Tibial artery (tissue), 4 donors: ENCODE data around the gene KIF14.

ENCODE experiments used
- DNase-seq, 2 donors: peaks; one replicate each; pipeline ENCODE4 v3.0.0-alpha.2; 2019
- H3K27ac ChIP-seq, 2 donors: fragments of 200-600 bp; sonication (generic) in 1 of 2; 1 replicate in 1 of 2; 2 replicates in 1 of 2; pipeline ENCODE4 v1.5.1; 2018 to 2019; ENCODE audit warnings: mild to moderate bottlenecking in 1 of 2
- H3K27me3 ChIP-seq, 2 donors: fragments of 200-600 bp; sonication (generic) in 1 of 2; one replicate each; pipeline versions ENCODE4 v1.5.1 to v1.6.0; 2016 to 2019
- H3K36me3 ChIP-seq, 3 donors: fragments of 200-600 bp; sonication (generic) in 2 of 3; one replicate each; pipeline ENCODE4 v1.5.1; 2016 to 2019; ENCODE audit warnings: mild to moderate bottlenecking in 2 of 3
- H3K4me1 ChIP-seq, 4 donors: fragments of 200-600 bp; sonication (generic) in 2 of 4; 1 replicate in 3 of 4; 2 replicates in 1 of 4; pipeline ENCODE4 v1.5.1; 2016 to 2019
- H3K4me3 ChIP-seq, 2 donors: fragments of 200-600 bp; sonication (generic) in 1 of 2; 1 replicate in 1 of 2; 2 replicates in 1 of 2; pipeline ENCODE4 v1.5.1; 2018 to 2019; ENCODE audit warnings: mild to moderate bottlenecking in 2 of 2
- H3K9me3 ChIP-seq, 3 donors: fragments of 200-600 bp; sonication (generic) in 1 of 3; one replicate each; pipeline ENCODE4 v1.5.1; 2016 to 2019
- intact Hi-C: fragments of 100-400 bp; cut with DNase I; formaldehyde crosslinking; loops from one replicate; pipeline ENCODE4 v1.15.0; 2023; ENCODE audit warnings: low total_unique reads
- TF ChIP-seq, protein P1 (sequence below), 2 experiments: fragments of 200-600 bp in 1 of 2; fragments of 450-650 bp in 1 of 2; IDR thresholded peaks; one replicate each; pipeline ENCODE4 v1.5.1; 2017 to 2019; ENCODE audit warnings: antibody characterized with exemption in 2 of 2, mild to moderate bottlenecking in 1 of 2, moderate library complexity in 1 of 2

Gene KIF14

DNA sequence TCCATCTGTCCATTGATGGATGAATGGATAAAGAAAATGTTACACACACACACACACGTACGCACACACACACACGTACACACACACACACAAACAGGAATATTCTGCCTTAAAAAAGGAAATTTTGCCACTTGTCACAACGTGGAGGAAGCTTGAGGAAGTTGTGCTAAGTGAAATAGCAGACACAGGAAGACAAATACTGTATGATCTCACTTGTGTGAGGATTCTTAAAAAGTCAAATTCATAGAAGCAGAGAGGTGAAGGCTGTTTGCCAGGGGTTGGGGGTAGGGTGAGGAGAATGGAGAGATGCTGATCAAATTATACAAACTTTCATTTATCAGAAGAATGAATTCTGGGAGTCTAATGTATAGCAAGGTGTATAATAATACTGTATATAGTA, 73.2 kb downstream of the KIF14 start:
- H3K4me1 ChIP-seq, result peaks cover 0 to 5% (median 0%) of the 10 kb centered on the region in 4 donors
- TF ChIP-seq, protein P1, sequence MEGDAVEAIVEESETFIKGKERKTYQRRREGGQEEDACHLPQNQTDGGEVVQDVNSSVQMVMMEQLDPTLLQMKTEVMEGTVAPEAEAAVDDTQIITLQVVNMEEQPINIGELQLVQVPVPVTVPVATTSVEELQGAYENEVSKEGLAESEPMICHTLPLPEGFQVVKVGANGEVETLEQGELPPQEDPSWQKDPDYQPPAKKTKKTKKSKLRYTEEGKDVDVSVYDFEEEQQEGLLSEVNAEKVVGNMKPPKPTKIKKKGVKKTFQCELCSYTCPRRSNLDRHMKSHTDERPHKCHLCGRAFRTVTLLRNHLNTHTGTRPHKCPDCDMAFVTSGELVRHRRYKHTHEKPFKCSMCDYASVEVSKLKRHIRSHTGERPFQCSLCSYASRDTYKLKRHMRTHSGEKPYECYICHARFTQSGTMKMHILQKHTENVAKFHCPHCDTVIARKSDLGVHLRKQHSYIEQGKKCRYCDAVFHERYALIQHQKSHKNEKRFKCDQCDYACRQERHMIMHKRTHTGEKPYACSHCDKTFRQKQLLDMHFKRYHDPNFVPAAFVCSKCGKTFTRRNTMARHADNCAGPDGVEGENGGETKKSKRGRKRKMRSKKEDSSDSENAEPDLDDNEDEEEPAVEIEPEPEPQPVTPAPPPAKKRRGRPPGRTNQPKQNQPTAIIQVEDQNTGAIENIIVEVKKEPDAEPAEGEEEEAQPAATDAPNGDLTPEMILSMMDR (IDR thresholded peaks at IDR 0.05), result no peak
- intact Hi-C loops, result no loop called here

DNA sequence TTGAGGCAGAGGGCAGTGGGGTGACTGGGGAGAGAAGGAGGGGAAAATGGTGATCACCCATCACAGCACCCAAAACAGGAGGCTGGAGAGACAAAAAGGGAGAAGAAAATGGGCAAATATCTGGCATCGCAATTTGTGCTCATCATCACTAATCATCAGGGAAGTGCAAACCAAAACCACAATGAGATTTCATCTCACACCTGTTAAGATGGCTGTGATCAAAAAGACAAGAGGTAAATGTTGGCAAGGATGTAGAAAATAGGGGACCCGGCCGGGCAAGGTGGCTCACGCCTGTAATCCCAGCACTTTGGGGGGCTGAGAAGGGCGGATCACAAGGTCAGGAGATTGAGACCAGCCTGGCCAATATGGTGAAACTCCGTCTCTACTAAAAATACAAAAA, 74.0 kb downstream of the KIF14 start:
- TF ChIP-seq, protein P1 (IDR thresholded peaks at IDR 0.05), result no peak
- Histone ChIP-seq H3K4me3 (no peak overlapping the region), H3K27ac (no peak overlapping the region), H3K36me3 (no peaks in the 10 kb centered on the region), H3K9me3 (no peaks in the 10 kb centered on the region), H3K4me1 (peaks cover 0 to 8% (median 0%) of the 10 kb centered on the region in 4 donors), H3K27me3 (no peaks in the 10 kb centered on the region)
- intact Hi-C loops, result no loop called here
- DNase-seq, result no peak

More for the DNA sequence above, 73.2 kb downstream of the KIF14 start:
- no peak for DNase-seq
- Histone ChIP-seq H3K27me3 (no peaks in the 10 kb centered on the region), H3K4me3 (no peak overlapping the region), H3K27ac (no peak overlapping the region), H3K9me3 (no peaks in the 10 kb centered on the region), H3K36me3 (no peaks in the 10 kb centered on the region)

DNA sequence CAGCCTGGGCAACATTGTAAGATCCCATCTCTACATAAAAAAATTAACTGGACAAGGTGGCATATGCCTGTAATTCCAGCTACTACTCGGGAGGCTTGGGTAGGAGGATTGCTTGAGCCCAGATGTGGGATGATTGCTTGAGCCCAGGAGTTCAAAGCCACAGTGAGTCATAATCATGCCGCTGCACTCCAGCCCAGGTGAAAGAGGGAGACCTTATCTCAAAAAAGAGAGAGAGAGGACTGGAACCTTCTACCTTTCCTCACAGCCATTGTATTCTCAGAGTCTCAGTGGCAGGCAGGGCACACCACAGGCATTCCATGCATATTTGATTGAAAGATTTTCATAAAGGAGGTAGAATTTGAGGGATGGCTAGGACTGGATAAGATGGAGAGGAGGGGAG, 78.4 kb downstream of the KIF14 start:
- Histone ChIP-seq H3K27ac (no peak overlapping the region), H3K36me3 (no peaks in the 10 kb centered on the region), H3K4me1 (peaks cover 0 to 8% (median 0%) of the 10 kb centered on the region in 4 donors), H3K27me3 (no peaks in the 10 kb centered on the region), H3K4me3 (no peak overlapping the region), H3K9me3 (no peaks in the 10 kb centered on the region)
- intact Hi-C loops, result no loop called here
- TF ChIP-seq, protein P1 (IDR thresholded peaks at IDR 0.05), result no peak
- DNase-seq, result no peak

DNA sequence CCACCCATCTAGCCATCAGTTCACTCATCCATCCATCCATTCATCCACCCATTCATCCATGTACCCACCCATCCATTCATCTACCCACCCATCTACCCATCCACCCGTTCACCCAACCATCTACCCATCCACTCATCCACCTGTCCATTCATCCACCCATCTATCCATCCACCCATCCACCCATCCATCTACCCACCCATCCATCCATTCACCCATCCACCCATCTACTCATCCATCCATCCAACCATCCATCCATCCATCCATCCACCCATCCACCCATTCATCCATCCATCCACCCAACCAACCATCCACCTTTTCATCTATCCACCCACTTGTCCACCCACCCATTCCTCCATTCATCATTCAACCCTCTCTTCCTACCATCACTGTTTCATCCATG, 80.3 kb downstream of the KIF14 start:
- Histone ChIP-seq H3K4me3 (no peak overlapping the region), H3K27ac (no peak overlapping the region), H3K36me3 (no peaks in the 10 kb centered on the region), H3K27me3 (no peaks in the 10 kb centered on the region), H3K9me3 (no peaks in the 10 kb centered on the region), H3K4me1 (peaks cover 0 to 8% (median 0%) of the 10 kb centered on the region in 4 donors)
- intact Hi-C loops, result no loop called here
- DNase-seq, result no peak
- TF ChIP-seq, protein P1 (IDR thresholded peaks at IDR 0.05), result no peak

DNA sequence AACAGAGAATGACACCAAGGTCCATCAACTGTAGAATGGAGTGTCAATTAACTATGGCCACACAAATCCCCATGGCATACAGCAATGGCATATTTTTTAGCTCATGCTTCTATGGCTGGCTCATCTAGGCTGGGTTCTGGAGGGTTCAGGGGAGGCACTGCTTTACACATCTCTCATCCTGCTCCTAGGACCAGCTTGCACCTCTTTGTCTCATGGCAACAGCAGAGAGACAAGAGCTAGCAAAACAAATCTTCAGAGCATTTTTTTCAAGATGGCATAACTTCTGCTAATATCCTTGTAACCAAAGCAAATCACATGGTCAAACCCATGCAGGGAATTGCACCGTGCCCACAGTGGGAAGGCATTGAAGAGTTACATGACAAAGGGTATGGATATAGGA, 82.4 kb downstream of the KIF14 start:
- Histone ChIP-seq H3K36me3 (no peaks in the 10 kb centered on the region), H3K27ac (no peak overlapping the region), H3K4me3 (no peak overlapping the region), H3K27me3 (no peaks in the 10 kb centered on the region), H3K4me1 (peaks cover 0 to 8% (median 0%) of the 10 kb centered on the region in 4 donors), H3K9me3 (no peaks in the 10 kb centered on the region)
- TF ChIP-seq, protein P1 (IDR thresholded peaks at IDR 0.05), result no peak
- intact Hi-C loops, result no loop called here
- no peak for DNase-seq

DNA sequence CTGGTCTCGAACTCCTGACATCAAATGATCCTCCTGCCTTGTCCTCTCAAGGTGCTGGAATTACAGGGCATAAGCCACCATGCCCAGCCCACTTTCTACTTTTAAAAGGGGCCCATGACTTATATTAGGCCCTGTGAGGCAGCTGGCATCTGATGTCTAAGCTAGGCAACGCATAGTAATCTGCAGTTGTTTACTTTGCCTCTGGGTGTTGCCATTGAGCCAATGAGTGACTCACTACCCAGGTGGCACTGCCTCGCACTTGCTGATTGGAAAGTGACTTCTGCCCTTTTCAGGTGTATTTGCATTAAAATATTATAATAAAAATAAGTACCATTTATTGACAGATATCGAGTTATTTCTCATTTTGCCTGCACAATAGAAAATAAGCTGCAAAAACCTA, 84.9 kb downstream of the KIF14 start:
- no peaks in the 10 kb centered on the region for H3K27me3 ChIP-seq
- TF ChIP-seq, protein P1 (IDR thresholded peaks at IDR 0.05), result no peak
- H3K27ac ChIP-seq, result no peak overlapping the region
- intact Hi-C loops, result no loop called here
- no peaks in the 10 kb centered on the region for H3K4me1 ChIP-seq
- no peaks in the 10 kb centered on the region for H3K36me3 ChIP-seq
- no peaks in the 10 kb centered on the region for H3K9me3 ChIP-seq
- H3K4me3 ChIP-seq, result no peak overlapping the region
- DNase-seq, result no peak
